HFFc6 (cell line): ENCODE measurements around the gene B4GALNT1. TPM values are rescaled to one million over a fixed set of nuclear protein-coding genes. Genes with fewer than 3 reads are reported as not detected.
A peak's percentile ranks its signal among the peaks of the same experiment; 100 is the strongest.
"Not testable (repeated sequence)": the region's sequence is repeated elsewhere in the genome, so short reads cannot be mapped to it uniquely, and the experiment has no call there.

Experiments
- DNase-seq: peaks from one replicate; pipeline ENCODE4 v3.0.0-alpha.2; 2018
- H3K27ac Mint-ChIP-seq: 2 replicates; pipeline ENCODE4 v1.8.0; 2020; ENCODE audit warnings: mild to moderate bottlenecking, mixed read lengths
- H3K27me3 Mint-ChIP-seq: 2 replicates; pipeline ENCODE4 v1.8.0; 2021; ENCODE audit warnings: mild to moderate bottlenecking, moderate library complexity, mixed read lengths; ENCODE audit not compliant: insufficient read depth
- H3K36me3 Mint-ChIP-seq: 2 replicates; pipeline ENCODE4 v1.8.0; 2021; ENCODE audit warnings: low read depth, mixed read lengths
- H3K4me1 Mint-ChIP-seq: 2 replicates; pipeline ENCODE4 v1.8.0; 2020; ENCODE audit warnings: low read depth, mixed read lengths
- H3K4me3 Mint-ChIP-seq: 2 replicates; pipeline ENCODE4 v1.8.0; 2020; ENCODE audit warnings: mild to moderate bottlenecking, moderate library complexity, mixed read lengths
- H3K9me3 Mint-ChIP-seq: 2 replicates; pipeline ENCODE4 v1.8.0; 2020; ENCODE audit warnings: mild to moderate bottlenecking, mixed read lengths
- total RNA-seq, 6 experiments: library from RNA; stranded (reverse); fragmentation: NEBNext Ultra II Directional; extraction: Animal tissue kit (Norgen Biotek cat#: 25700); gene quantifications; 2 replicates in 1 of 6; 3 replicates in 5 of 6; pipeline ENCODE4 v1.2.3, GENCODE V29; 2021
- TF ChIP-seq, protein P1 (sequence below): fragments of 200-600 bp; sonication (generic); IDR thresholded peaks from 2 replicates; pipeline ENCODE4 v1.5.0; 2021; ENCODE audit warnings: antibody characterized with exemption, mild to moderate bottlenecking

Gene B4GALNT1
- total RNA-seq, 6 experiments from 2014 or later: 1.4 to 3.1 (median 2.3) TPM

DNA sequence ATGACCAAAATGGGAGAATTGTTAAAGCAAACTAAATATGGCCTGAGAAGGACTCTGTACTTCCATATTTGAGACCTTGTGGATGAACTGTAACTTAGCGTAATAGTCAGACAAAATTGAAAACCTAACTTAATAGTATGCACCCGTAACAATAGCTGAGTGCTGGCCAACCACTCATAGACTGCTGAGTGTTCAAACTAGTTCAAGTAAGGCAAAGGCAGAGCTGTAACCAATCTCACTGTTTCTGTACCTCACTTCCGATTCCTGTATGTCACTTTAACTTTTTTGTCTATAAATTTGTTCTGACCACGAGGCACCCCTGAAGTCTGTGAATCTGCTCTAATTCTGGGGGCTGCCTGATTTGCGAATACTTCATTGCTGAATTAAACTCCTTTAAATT, 33.9 kb upstream of the B4GALNT1 start:
- H3K9me3 Mint-ChIP-seq: peaks cover 6% of the 10 kb centered on the region; the same call in 1 of the 2 replicates
- DNase-seq: no peak
- no peak overlapping the region for H3K4me3 Mint-ChIP-seq
- H3K27me3 Mint-ChIP-seq: peaks cover 19% of the 10 kb centered on the region
- H3K36me3 Mint-ChIP-seq: no peaks in the 10 kb centered on the region
- TF ChIP-seq, protein P1, sequence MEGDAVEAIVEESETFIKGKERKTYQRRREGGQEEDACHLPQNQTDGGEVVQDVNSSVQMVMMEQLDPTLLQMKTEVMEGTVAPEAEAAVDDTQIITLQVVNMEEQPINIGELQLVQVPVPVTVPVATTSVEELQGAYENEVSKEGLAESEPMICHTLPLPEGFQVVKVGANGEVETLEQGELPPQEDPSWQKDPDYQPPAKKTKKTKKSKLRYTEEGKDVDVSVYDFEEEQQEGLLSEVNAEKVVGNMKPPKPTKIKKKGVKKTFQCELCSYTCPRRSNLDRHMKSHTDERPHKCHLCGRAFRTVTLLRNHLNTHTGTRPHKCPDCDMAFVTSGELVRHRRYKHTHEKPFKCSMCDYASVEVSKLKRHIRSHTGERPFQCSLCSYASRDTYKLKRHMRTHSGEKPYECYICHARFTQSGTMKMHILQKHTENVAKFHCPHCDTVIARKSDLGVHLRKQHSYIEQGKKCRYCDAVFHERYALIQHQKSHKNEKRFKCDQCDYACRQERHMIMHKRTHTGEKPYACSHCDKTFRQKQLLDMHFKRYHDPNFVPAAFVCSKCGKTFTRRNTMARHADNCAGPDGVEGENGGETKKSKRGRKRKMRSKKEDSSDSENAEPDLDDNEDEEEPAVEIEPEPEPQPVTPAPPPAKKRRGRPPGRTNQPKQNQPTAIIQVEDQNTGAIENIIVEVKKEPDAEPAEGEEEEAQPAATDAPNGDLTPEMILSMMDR: no peak
- H3K27ac Mint-ChIP-seq: no peak overlapping the region
- no peaks in the 10 kb centered on the region for H3K4me1 Mint-ChIP-seq

DNA sequence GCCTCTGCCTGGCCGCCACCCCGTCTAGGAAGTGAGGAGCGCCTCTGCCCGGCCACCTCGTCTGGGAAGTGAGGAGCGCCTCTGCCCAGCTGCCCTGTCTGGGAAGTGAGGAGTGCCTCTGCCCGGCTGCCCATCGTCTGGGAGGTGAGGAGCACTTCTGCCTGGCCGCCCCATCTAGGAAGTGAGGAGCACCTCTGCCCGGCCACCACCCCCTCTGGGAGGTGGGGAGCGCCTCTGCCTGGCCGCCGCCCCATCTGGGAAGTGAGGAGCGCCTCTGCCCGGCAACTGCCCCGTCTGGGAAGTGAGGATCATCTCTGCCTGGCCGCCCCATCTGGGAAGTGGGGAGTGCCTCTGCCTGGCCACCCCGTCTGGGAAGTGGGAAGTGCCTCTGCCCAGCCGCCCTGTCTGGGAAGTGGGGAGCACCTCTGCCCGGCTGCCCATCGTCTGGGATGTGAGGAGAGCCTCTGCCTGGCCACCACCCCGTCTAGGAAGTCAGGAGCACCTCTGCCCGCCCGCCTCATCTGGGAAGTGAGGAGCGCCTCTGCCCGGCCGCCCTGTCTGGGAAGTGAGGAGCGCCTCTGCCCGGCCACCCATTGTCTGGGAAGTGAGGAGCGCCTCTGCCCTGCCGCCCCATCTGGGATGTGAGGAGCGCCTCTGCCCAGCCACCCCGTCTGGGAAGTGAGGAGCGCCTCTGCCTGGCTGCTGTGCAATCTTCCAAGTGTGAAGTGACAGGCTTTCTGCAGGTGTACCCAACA, 32.2 kb upstream of the B4GALNT1 start:
- peaks cover 15% of the 10 kb centered on the region for H3K9me3 Mint-ChIP-seq
- H3K27me3 Mint-ChIP-seq, H3K4me3 Mint-ChIP-seq, DNase-seq, H3K4me1 Mint-ChIP-seq, H3K27ac Mint-ChIP-seq, H3K36me3 Mint-ChIP-seq: not testable (repeated sequence)

DNA sequence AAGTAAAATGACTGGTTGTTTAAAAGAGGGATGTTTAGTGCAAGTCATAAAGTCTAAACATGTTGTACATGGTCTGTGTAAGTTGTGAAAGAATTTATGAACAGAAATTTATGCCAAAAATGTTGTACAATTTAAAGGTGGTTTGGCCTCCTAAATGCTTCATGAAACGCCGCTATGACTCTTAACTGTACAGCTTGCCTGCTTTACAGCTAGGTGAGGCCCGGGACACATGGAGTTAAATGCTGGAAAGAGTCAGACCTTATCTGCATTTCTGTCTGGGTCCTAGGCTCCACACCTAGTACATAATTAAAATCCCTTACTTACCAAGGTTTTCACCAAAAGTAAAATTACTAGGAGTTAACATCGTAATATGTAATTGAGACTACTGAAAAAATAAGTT, 28.4 kb upstream of the B4GALNT1 start:
- Mint-ChIP-seq H3K27me3 (peaks cover 24% of the 10 kb centered on the region), H3K36me3 (peaks cover 18% of the 10 kb centered on the region; the same call in 1 of the 2 replicates), H3K4me1 (no peaks in the 10 kb centered on the region), H3K27ac (no peak overlapping the region), H3K9me3 (peaks cover 24% of the 10 kb centered on the region), H3K4me3 (no peak overlapping the region)
- TF ChIP-seq, protein P1: no peak
- DNase-seq: no peak

DNA sequence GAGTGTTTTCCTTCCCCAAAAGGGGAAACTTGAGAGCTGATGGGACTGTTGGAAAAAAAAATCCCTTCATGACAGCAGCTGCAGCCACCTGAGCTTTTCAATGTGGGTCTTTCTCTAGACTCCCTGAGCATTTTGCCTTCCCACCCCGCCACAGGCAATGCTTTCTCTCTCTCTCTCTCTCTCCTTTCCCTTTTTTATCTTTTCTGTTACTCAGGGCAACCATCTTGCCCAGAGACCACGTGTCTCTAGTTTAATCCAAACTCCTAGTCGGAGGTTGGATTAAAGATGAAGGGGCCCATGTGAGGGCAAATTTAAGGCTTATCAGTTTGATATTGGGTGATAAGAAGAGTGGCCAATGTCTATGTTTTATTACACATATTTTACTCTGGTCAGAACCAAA, 25.9 kb upstream of the B4GALNT1 start:
- Mint-ChIP-seq H3K27ac (no peak overlapping the region), H3K4me3 (no peak overlapping the region), H3K9me3 (peaks cover 26% of the 10 kb centered on the region), H3K4me1 (no peaks in the 10 kb centered on the region), H3K36me3 (peaks cover 21% of the 10 kb centered on the region), H3K27me3 (peaks cover 21% of the 10 kb centered on the region)
- DNase-seq: no peak
- TF ChIP-seq, protein P1: no peak

DNA sequence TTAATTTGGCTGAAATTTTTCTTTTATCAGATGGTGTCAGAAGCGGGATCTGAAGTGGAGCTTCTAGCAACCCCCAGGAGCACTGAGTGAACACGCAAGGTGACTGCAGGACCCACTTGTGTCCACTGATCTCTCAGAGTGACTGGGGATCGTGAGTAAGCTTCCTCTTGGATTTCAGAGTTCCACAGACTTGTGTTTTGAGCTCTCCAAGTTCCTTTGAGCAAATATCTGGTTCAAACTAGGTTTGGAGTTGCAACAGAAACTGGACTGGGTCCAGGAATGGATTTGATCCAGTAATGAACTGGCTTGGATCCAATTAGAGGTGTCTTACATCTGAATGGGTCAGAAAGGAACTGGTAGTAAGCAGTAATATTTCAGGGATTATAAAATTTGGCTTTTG, 24.7 kb upstream of the B4GALNT1 start:
- Mint-ChIP-seq H3K4me1 (no peaks in the 10 kb centered on the region), H3K4me3 (no peak overlapping the region), H3K36me3 (peaks cover 21% of the 10 kb centered on the region), H3K27ac (no peak overlapping the region), H3K9me3 (peaks cover 26% of the 10 kb centered on the region), H3K27me3 (peaks cover 21% of the 10 kb centered on the region)
- DNase-seq: peak; percentile 6
- TF ChIP-seq, protein P1: no peak

DNA sequence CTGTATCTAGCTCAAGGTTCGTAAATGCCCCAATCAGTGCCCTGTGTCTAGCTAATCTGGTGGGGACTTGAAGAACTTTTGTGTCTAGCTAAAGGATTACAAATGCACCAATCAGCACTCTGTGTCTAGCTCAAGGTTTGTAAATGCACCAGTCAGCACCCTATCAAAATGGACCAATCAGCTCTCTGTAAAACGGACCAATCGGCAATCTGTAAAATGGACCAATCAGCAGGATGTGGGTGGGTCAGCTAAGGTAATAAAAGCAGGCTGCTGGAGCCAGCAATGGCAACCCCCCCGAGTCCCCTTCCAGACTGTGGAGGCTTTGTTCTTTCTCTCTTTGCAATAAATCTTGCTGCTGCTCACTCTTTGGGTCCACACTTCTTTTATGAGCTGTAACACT, 23.4 kb upstream of the B4GALNT1 start:
- peaks cover 19% of the 10 kb centered on the region for H3K36me3 Mint-ChIP-seq
- not testable (repeated sequence) for H3K4me1 Mint-ChIP-seq, DNase-seq, H3K4me3 Mint-ChIP-seq, H3K27ac Mint-ChIP-seq
- peaks cover 21% of the 10 kb centered on the region for H3K27me3 Mint-ChIP-seq
- peaks cover 22% of the 10 kb centered on the region for H3K9me3 Mint-ChIP-seq
